H1 (cell line): ENCODE results near the gene ZNF101. TPM values are rescaled to one million over a fixed set of nuclear protein-coding genes. Genes with fewer than 3 reads are reported as not detected.

Experiments used
- RNF2 ChIP-seq: fragments of 200-900, 300-1000 bp; sonication (generic); IDR thresholded peaks from 2 replicates; pipeline ENCODE4 v1.7.1; 2016; ENCODE audit warnings: borderline replicate concordance, low read depth, mild to moderate bottlenecking, antibody characterized with exemption, low read length; ENCODE audit not compliant: poor library complexity, severe bottlenecking; ENCODE audit errors: missing control alignments
- TCF12 ChIP-seq: IDR thresholded peaks from 2 replicates; pipeline ENCODE4 v1.6.1; 2011; ENCODE audit warnings: low read depth, mild to moderate bottlenecking, low read length
- TEAD4 ChIP-seq: IDR thresholded peaks from 2 replicates; pipeline ENCODE4 v1.6.1; 2012; ENCODE audit warnings: low read depth, low read length, inconsistent platforms, mixed read lengths
- polyA plus RNA-seq, 7 experiments: library from polyadenylated mRNA; depleted of rRNA in 3 of 7; stranded (reverse) in 5 of 7; unstranded in 2 of 7; fragments of >200 nt in 5 of 7; fragments of 200-250 nt in 2 of 7; gene quantifications; 1 replicate in 5 of 7; 2 replicates in 1 of 7; 4 replicates in 1 of 7; pipeline versions ENCODE4 v1.2.1 to v1.2.3, GENCODE V29; 2011 to 2013; ENCODE audit warnings: missing spikeins in 2 of 7, mixed read lengths in 2 of 7
- total RNA-seq: library from RNA; stranded (reverse); fragmentation: NEBNext Ultra II Directional; extraction: Animal tissue kit (Norgen Biotek cat#: 25700); gene quantifications from 2 replicates; pipeline ENCODE4 v1.2.1, GENCODE V29; 2021

ZNF101 gene
- total and polyA plus RNA-seq, 2 of the 8 experiments (the other 6 are each of a cell fraction or from before 2014, with no cell fraction given), result 13.0 to 50.9 TPM

GRCh38 chr19:19661675-19662251, 6.9 kb upstream of the ZNF101 start (continued):
- TF ChIP-seq RNF2 (no peak), TCF12 (no peak), TEAD4 (no peak)
